Erythroblast (primary cell): Measurements from ENCODE around the gene MTA2.
"Not testable (repeated sequence)": the region's sequence is repeated elsewhere in the genome, so short reads cannot be mapped to it uniquely, and the experiment has no call there.

ENCODE experiments used
- DNase-seq, 2 experiments: peaks; one replicate each; lab custom pipeline; 2025; lab: John Stamatoyannopoulos, UW
- GATA1 ChIP-seq: IDR thresholded peaks from 2 replicates; pipeline ENCODE4 v1.6.1; 2011; ENCODE audit warnings: low read depth, mild to moderate bottlenecking, control low read depth, low read length, moderate library complexity
- POLR2A ChIP-seq: IDR thresholded peaks from 2 replicates; pipeline ENCODE4 v1.6.1; 2011; ENCODE audit warnings: mild to moderate bottlenecking, low read length

MTA2 gene

GRCh38 chr11:62592146-62592815, 9.4 kb downstream of the MTA2 start:
- peak; percentile 81 to 89 for DNase-seq
- TF ChIP-seq GATA1 (no peak), POLR2A (no peak)

GRCh38 chr11:62591448-62592145, 10.1 kb downstream of the MTA2 start, which contains the start of gene TUT1:
Gene TUT1 (minus strand): TSS chr11:62591523. CDS start chr11:62591485, 38 bp downstream.
- DNase-seq: peak; percentile 99 to 100
- TF ChIP-seq POLR2A (peak; percentile 98), GATA1 (peak; percentile 61)

- peak; percentile 42 to 43 for DNase-seq
- no peak for TF ChIP-seq GATA1
- no peak for TF ChIP-seq POLR2A
Measured at GRCh38 chr11:62588966-62589637, 12.6 kb downstream of the MTA2 start.

GRCh38 chr11:62585356-62585755, 16.3 kb downstream of the MTA2 start:
- not testable (repeated sequence) for DNase-seq

- DNase-seq: not testable (repeated sequence)
Measured at GRCh38 chr11:62581735-62582134, 19.9 kb downstream of the MTA2 start.

- TF ChIP-seq GATA1 (no peak), POLR2A (no peak)
- no peak for DNase-seq
Measured at GRCh38 chr11:62580959-62581715, 20.5 kb downstream of the MTA2 start.

- TF ChIP-seq POLR2A (no peak), GATA1 (no peak)
- DNase-seq: no peak
Measured at GRCh38 chr11:62579252-62579651, 22.4 kb downstream of the MTA2 start.

GRCh38 chr11:62578541-62578940, 23.1 kb downstream of the MTA2 start:
- no peak for DNase-seq
- no peak for TF ChIP-seq GATA1
- TF ChIP-seq POLR2A: no peak

- no peak for TF ChIP-seq GATA1
- no peak for TF ChIP-seq POLR2A
- no peak for DNase-seq
Measured at GRCh38 chr11:62577046-62577714, 24.5 kb downstream of the MTA2 start.

GRCh38 chr11:62575837-62576236, 25.8 kb downstream of the MTA2 start:
- no peak for TF ChIP-seq POLR2A
- TF ChIP-seq GATA1: no peak
- DNase-seq: no peak

- DNase-seq: no peak
- TF ChIP-seq POLR2A: no peak
- no peak for TF ChIP-seq GATA1
Measured at GRCh38 chr11:62575156-62575555, 26.5 kb downstream of the MTA2 start.

GRCh38 chr11:62574363-62575071, 27.1 kb downstream of the MTA2 start:
- no peak for DNase-seq
- no peak for TF ChIP-seq POLR2A
- no peak for TF ChIP-seq GATA1
